Endothelial cell (in vitro differentiated cells): Measurements from ENCODE around the gene PACS1. TPM values are rescaled to one million over a fixed set of nuclear protein-coding genes. Genes with fewer than 3 reads are reported as not detected.
"Not testable (repeated sequence)": the region's sequence is repeated elsewhere in the genome, so short reads cannot be mapped to it uniquely, and the experiment has no call there.

Source experiments
- DNase-seq: peaks from one replicate; pipeline ENCODE4 v3.0.0; 2021; ENCODE audit warnings: low spot score
- H3K27ac Mint-ChIP-seq: one replicate; pipeline ENCODE4 v1.8.0; 2021; ENCODE audit warnings: mixed read lengths, inconsistent platforms; ENCODE audit not compliant: unreplicated experiment
- H3K27me3 Mint-ChIP-seq: one replicate; pipeline ENCODE4 v1.8.0; 2021; ENCODE audit warnings: mild to moderate bottlenecking, moderate library complexity, mixed read lengths, inconsistent platforms; ENCODE audit not compliant: unreplicated experiment
- H3K36me3 Mint-ChIP-seq: one replicate; pipeline ENCODE4 v1.8.0; 2021; ENCODE audit warnings: mild to moderate bottlenecking, low read depth, mixed read lengths, inconsistent platforms; ENCODE audit not compliant: unreplicated experiment
- H3K4me1 Mint-ChIP-seq: one replicate; pipeline ENCODE4 v1.8.0; 2021; ENCODE audit warnings: mild to moderate bottlenecking, mixed read lengths, inconsistent platforms; ENCODE audit not compliant: unreplicated experiment
- H3K4me3 Mint-ChIP-seq: one replicate; pipeline ENCODE4 v1.8.0; 2021; ENCODE audit warnings: mild to moderate bottlenecking, mixed read lengths, inconsistent platforms; ENCODE audit not compliant: unreplicated experiment
- H3K9me3 Mint-ChIP-seq: one replicate; pipeline ENCODE4 v1.8.0; 2021; ENCODE audit warnings: mixed read lengths, inconsistent platforms; ENCODE audit not compliant: unreplicated experiment
- CTCF ChIP-seq: fragments of 200-600 bp; sonication (generic); IDR thresholded peaks from one replicate; pipeline ENCODE4 v1.5.0; 2021; ENCODE audit warnings: antibody characterized with exemption; ENCODE audit not compliant: unreplicated experiment
- long read RNA-seq: library from polyadenylated mRNA; unstranded; transcript quantifications from one replicate; pipeline ENCODE4 v2.0.0, GENCODE V29; 2020; ENCODE audit not compliant: unreplicated experiment
- total RNA-seq: library from RNA; stranded (reverse); fragmentation: NEBNext Ultra II Directional; extraction: Animal tissue kit (Norgen Biotek cat#: 25700); gene quantifications from one replicate; pipeline ENCODE4 v1.2.1, GENCODE V29; 2021; ENCODE audit not compliant: unreplicated experiment

The PACS1 gene
- 114 TPM for total RNA-seq
- long read RNA-seq, partial matches to known transcripts: 0 of 6 reads
- long read RNA-seq, other reads (novel, unspliced or antisense): 6 of 6 reads

GRCh38 chr11:66069715-66070603, at the start of gene PACS1:
Gene PACS1, plus strand, starts transcription at chr11:66070272. Its CDS starts 215 bp downstream, at chr11:66070487.
- peak within 1 kb of the TSS; percentile 96 for H3K27ac Mint-ChIP-seq
- H3K9me3 Mint-ChIP-seq: no peaks in the 10 kb centered on the region
- peaks cover 13% of the 10 kb centered on the region for H3K27me3 Mint-ChIP-seq
- peak; percentile 92 for DNase-seq
- peak within 1 kb of the TSS; percentile 94 for H3K4me3 Mint-ChIP-seq
- H3K4me1 Mint-ChIP-seq: peaks cover 35% of the 10 kb centered on the region
- no peak for TF ChIP-seq CTCF
- H3K36me3 Mint-ChIP-seq: peaks cover 57% of the 10 kb centered on the region

- Mint-ChIP-seq H3K36me3 (no peaks in the 10 kb centered on the region), H3K27ac (no peak overlapping the region), H3K4me3 (no peak overlapping the region), H3K27me3 (peaks cover 14% of the 10 kb centered on the region), H3K9me3 (no peaks in the 10 kb centered on the region), H3K4me1 (peaks cover 2% of the 10 kb centered on the region)
- TF ChIP-seq CTCF: no peak
- no peak for DNase-seq
These were observed 49.3 kb upstream of the PACS1 start for GRCh38 chr11:66020618-66021357.

DNA sequence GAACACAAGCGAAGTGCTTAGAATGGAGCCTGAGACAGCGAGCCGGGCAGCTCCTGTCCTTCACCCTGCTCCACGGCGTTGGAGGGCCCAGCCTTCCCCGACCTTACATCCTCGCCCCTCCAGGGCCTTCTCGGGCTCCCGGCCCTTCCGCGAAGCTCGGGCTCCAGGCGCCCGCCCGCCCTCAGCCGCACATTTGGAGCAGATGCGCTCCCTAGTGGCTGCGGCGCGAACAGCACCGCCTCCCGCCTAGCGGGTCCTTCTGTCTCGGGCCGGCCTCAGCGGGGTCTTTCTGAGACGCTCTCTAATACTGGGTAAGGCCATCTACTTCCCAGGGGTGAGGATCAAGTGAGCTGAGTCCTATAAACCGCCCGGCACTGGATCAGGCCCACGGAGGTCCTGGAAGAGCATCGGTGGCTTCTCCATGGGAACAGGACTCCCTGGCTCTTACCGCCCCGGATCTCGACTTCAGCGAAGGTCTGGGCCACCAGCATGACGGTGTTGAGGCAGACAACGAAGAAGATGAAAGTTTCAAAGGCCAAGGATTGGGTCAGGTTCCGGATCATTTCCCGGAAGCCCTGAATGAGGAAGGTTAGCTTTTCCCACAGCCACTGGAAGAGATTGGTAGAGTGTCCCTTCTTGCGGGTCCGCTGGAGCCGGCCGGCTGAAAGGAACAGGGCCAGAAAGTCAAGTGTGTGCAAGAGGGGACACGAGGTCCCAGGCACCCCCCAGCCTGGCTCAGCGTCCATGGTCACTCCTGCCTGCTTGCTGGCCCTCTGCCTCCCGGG, 47.5 kb upstream of the PACS1 start:
- peak overlapping the region; percentile 12 for H3K27ac Mint-ChIP-seq
- peaks cover 2% of the 10 kb centered on the region for H3K4me1 Mint-ChIP-seq
- peaks cover 13% of the 10 kb centered on the region for H3K27me3 Mint-ChIP-seq
- H3K9me3 Mint-ChIP-seq: no peaks in the 10 kb centered on the region
- TF ChIP-seq CTCF: peak; percentile 94
- no peaks in the 10 kb centered on the region for H3K36me3 Mint-ChIP-seq
- no peak overlapping the region for H3K4me3 Mint-ChIP-seq
- peak; percentile 94 for DNase-seq

DNA sequence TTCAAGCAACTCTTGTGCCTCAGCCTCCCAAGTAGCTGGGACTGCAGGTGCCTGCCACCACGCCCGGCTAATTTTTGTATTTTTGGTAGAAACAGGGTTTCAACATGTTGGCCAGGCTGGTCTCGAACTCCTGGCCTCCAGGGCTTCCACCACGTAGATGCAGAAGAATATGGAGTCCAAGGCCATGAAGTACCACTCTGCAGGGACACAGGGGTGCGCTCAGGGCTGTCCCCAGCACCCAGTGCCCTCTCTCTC, 47.0 kb upstream of the PACS1 start:
- H3K4me1 Mint-ChIP-seq, DNase-seq, H3K36me3 Mint-ChIP-seq, H3K4me3 Mint-ChIP-seq, H3K9me3 Mint-ChIP-seq, H3K27ac Mint-ChIP-seq: not testable (repeated sequence)
- H3K27me3 Mint-ChIP-seq: peaks cover 17% of the 10 kb centered on the region

DNA sequence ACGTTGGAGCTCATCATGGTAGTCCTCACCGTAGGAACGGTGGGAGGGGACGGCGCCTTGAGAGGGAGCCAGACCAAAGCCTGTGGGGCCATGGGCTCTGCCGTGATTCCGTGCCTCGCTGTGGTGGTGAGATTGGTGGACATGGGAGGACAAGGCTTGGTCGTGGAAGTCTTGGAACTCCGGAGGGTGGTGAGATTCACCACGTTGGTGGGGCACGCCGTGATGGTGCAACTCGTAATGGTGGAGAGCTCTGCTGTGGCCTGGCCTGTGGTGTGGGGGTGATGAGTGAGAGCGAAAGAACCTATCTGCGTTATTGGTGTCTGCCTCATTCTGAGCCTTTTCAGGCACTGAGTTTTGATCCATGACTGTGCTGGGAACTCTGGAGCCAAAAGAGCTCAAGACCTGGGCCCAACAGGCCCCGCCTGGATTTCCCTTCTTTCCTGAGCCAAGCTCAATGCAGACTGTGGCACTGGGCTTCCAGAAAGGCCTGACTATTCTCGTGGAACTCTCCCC, 44.0 kb upstream of the PACS1 start, which contains the start of gene CATSPER1:
CATSPER1 (minus strand) TSS at position 463 of the 513 bp plus-strand sequence; CDS start at position 363, 100 bp downstream.
- Mint-ChIP-seq H3K4me1 (peaks cover 2% of the 10 kb centered on the region), H3K9me3 (no peaks in the 10 kb centered on the region), H3K36me3 (no peaks in the 10 kb centered on the region), H3K27me3 (peaks cover 16% of the 10 kb centered on the region), H3K4me3 (no peak within 1 kb of the TSS), H3K27ac (no peak within 1 kb of the TSS)
- no peak for DNase-seq
- no peak for TF ChIP-seq CTCF
